ENCODE measurements around the gene AP4M1. TPM values are rescaled to one million over a fixed set of nuclear protein-coding genes. Genes with fewer than 3 reads are reported as not detected.

AP4M1 gene
- total and polyA plus RNA-seq, 9 donors = 10.9 to 20.3 (median 14.2) TPM

GRCh38 chr7:100132126-100132525 is 30.7 kb downstream of the AP4M1 start:
- WGBS, 3 donors = 70 to 74% (median 72%) methylated on average over 7 of the region's 7 CpGs
- H3K27ac ChIP-seq = no peak overlapping the region
- DNase-seq = no peak
- intact Hi-C loops (cut with DNase I) = loop anchor here in 3 of 4 donors (5.0 to 10.0 kb wide), 2 partner anchors 83 to 90 kb away; partner anchors contain the start of gene PVRIG (in 2 of the 3)
- H3K4me3 ChIP-seq = no peak overlapping the region
- no peak for TF ChIP-seq EP300 (IDR thresholded peaks at IDR 0.05)
- no peak for TF ChIP-seq CTCF (IDR thresholded peaks at IDR 0.05)
- no peak for TF ChIP-seq POLR2A (IDR thresholded peaks at IDR 0.05)
- no peaks in the 10 kb centered on the region for H3K9me3 ChIP-seq
- peaks cover 3% of the 10 kb centered on the region for H3K4me1 ChIP-seq (ENCODE audit: insufficient read depth)
- no peaks in the 10 kb centered on the region for H3K36me3 ChIP-seq
- no peaks in the 10 kb centered on the region for H3K27me3 ChIP-seq

DNA sequence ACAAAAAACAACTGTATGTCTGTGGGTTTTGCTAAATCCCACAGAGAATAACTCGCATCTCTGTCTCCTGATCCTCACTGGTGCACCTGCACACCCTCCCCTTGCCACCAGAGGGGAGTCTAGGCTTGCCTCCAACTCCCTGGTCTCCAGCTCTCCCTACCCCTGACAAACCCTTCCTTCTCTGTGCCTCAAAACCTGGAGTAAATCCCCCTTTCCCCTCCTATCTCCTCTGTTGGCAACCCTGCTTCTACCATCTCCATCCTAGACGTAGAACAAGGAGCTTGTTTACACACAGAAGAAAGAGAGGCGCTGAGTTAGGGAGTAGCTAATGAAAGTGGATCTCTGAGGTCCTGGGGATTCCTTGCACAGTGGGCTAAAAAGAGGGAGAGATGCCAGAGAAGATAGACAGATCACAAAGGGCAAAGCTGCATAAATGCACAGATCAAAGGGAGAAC is 31.3 kb downstream of the AP4M1 start:
- Histone ChIP-seq H3K4me1 (ENCODE audit: insufficient read depth) (peaks cover 2% of the 10 kb centered on the region), H3K36me3 (no peaks in the 10 kb centered on the region), H3K4me3 (no peak overlapping the region), H3K27ac (no peak overlapping the region), H3K9me3 (no peaks in the 10 kb centered on the region), H3K27me3 (no peaks in the 10 kb centered on the region)
- intact Hi-C loops (cut with DNase I) = loop anchor here in 3 of 4 donors (5.0 to 10.0 kb wide), 2 partner anchors 82 to 90 kb away; partner anchors contain the start of gene PVRIG (in 2 of the 3)
- TF ChIP-seq EP300 (IDR thresholded peaks at IDR 0.05) = no peak
- peak; percentile 37 to 52 (median 48) for TF ChIP-seq CTCF (IDR thresholded peaks at IDR 0.05)
- DNase-seq = peak in 3 of 5 donors; percentile 48 to 72 (median 53)
- 21 to 32% (median 24%) methylated on average over 3 of the region's 3 CpGs for WGBS, 3 donors

GRCh38 chr7:100137851-100138760 is 36.7 kb downstream of the AP4M1 start:
- Histone ChIP-seq H3K27ac (no peak overlapping the region), H3K4me3 (no peak overlapping the region), H3K27me3 (no peaks in the 10 kb centered on the region), H3K9me3 (no peaks in the 10 kb centered on the region), H3K4me1 (ENCODE audit: insufficient read depth) (no peaks in the 10 kb centered on the region), H3K36me3 (no peaks in the 10 kb centered on the region)
- intact Hi-C loops (cut with DNase I) = loop anchor here in 3 of 4 donors (5.0 to 10.0 kb wide), 2 partner anchors 74 to 77 kb away; partner anchors contain the start of gene PVRIG (in 2 of the 3)
- no peak for DNase-seq
- TF ChIP-seq CTCF (IDR thresholded peaks at IDR 0.05) (no peak), EP300 (IDR thresholded peaks at IDR 0.05) (no peak), POLR2A (IDR thresholded peaks at IDR 0.05) (no peak)
- 78 to 90% (median 80%) methylated on average over 13 of the region's 13 CpGs for WGBS, 3 donors

- H3K9me3 ChIP-seq = no peaks in the 10 kb centered on the region
- intact Hi-C loops (cut with DNase I) = no loop called here
- no peaks in the 10 kb centered on the region for H3K4me1 ChIP-seq (ENCODE audit: insufficient read depth)
- DNase-seq = no peak
- no peaks in the 10 kb centered on the region for H3K27me3 ChIP-seq
- TF ChIP-seq CTCF (IDR thresholded peaks at IDR 0.05) (no peak), POLR2A (IDR thresholded peaks at IDR 0.05) (no peak), EP300 (IDR thresholded peaks at IDR 0.05) (no peak)
- no peak overlapping the region for H3K27ac ChIP-seq
- no peak overlapping the region for H3K4me3 ChIP-seq
- H3K36me3 ChIP-seq = no peaks in the 10 kb centered on the region
- 73 to 82% (median 76%) methylated on average over 3 of the region's 3 CpGs for WGBS, 3 donors
These were observed 40.1 kb downstream of the AP4M1 start for GRCh38 chr7:100141555-100141949.

Data from ovary (tissue), 9 donors.